HepG2 (cell line): Measurements from ENCODE around the gene HRC. TPM values are rescaled to one million over a fixed set of nuclear protein-coding genes. Genes with fewer than 3 reads are reported as not detected.

Experiments
- ATAC-seq: fragments of 200-7000 bp; cut with Tn5 transposase; 3 replicates; pipeline ENCODE4 v1.9.1; 2020; ENCODE audit warnings: mild to moderate bottlenecking, moderate library complexity
- BruUV-seq: library from RNA; stranded (reverse); fragments of 400-500 nt; replicated peaks from 2 replicates; lab custom pipeline; 2021; lab: Mats Ljungman, UMichigan
- CTCF ChIA-PET: fragments of 300-600 bp; formaldehyde crosslinking; extraction: SDS; loops from one replicate; lab custom pipeline; 2021; ENCODE audit warnings: low total read pairs, inconsistent platforms, low intra/inter-chr PET ratio; lab: Yijun Ruan, JAX
- POLR2A ChIA-PET: fragments of 350-600 bp; sonication (Branson Sonifier 250); formaldehyde crosslinking; loops from one replicate; lab custom pipeline; 2020; ENCODE audit warnings: antibody characterized with exemption, inconsistent platforms; lab: Yijun Ruan, JAX
- DNase-seq: peaks from one replicate; pipeline ENCODE4 v3.0.0-alpha.2; 2015; ENCODE audit warnings: low spot score
- FAIRE-seq: peaks from 3 replicates; lab custom pipeline; 2011; peaks lifted over from hg19 to GRCh38; lab: Jason Lieb, UNC
- H2AFZ ChIP-seq: one replicate; pipeline ENCODE4 v1.6.1; 2011; ENCODE audit warnings: low read length, inconsistent platforms
- H3K27ac ChIP-seq: fragments of 300-600 bp; 3 replicates; pipeline ENCODE4 v1.8.0; 2011; ENCODE audit warnings: mixed run types, mild to moderate bottlenecking, mixed read lengths, low read length, inconsistent platforms; ENCODE audit not compliant: insufficient read depth; ENCODE audit errors: extremely low read length
- H3K27me3 ChIP-seq, 2 experiments: fragments of 200-600 bp in 1 of 2; 2 replicates in 1 of 2; 3 replicates in 1 of 2; pipeline versions ENCODE4 v1.6.0 to v1.8.0; 2011; ENCODE audit warnings: low read length in 2 of 2, mild to moderate bottlenecking in 2 of 2, moderate library complexity in 2 of 2, inconsistent platforms in 1 of 2; ENCODE audit not compliant: insufficient read depth in 2 of 2, control insufficient read depth in 1 of 2
- H3K36me3 ChIP-seq, 2 experiments: fragments of 200-600 bp in 1 of 2; replicated peaks in 1 of 2; 2 replicates in 1 of 2; 3 replicates in 1 of 2; pipeline versions ENCODE4 v1.5.1 to v1.8.0; 2011; ENCODE audit warnings: low read length in 2 of 2, inconsistent platforms in 1 of 2; ENCODE audit not compliant: insufficient read depth in 2 of 2, control insufficient read depth in 1 of 2
- H3K4me1 ChIP-seq: 2 replicates; pipeline ENCODE4 v1.5.1; 2012; ENCODE audit warnings: low read length, inconsistent platforms; ENCODE audit not compliant: insufficient read depth
- H3K4me2 ChIP-seq: 2 replicates; pipeline ENCODE4 v1.6.0; 2011; ENCODE audit warnings: low read depth, low read length, inconsistent platforms
- H3K4me3 ChIP-seq, 3 experiments: fragments of 200-600 bp in 1 of 3; sonication (generic), shearing (Covaris generic) in 1 of 3; replicated peaks in 1 of 3; 2 replicates each; pipeline ENCODE4 v1.5.1; 2011 to 2016; ENCODE audit warnings: low read length in 3 of 3, inconsistent platforms in 2 of 3, low read depth in 2 of 3, mild to moderate bottlenecking in 2 of 3, control low read depth in 1 of 3, mixed read lengths in 1 of 3; ENCODE audit not compliant: insufficient read depth in 1 of 3
- H3K79me2 ChIP-seq: one replicate; pipeline ENCODE4 v1.6.1; 2011; ENCODE audit warnings: low read length, inconsistent platforms; ENCODE audit not compliant: insufficient read depth
- H3K9ac ChIP-seq: 2 replicates; pipeline ENCODE4 v1.6.0; 2011; ENCODE audit warnings: mild to moderate bottlenecking, low read depth, low read length, inconsistent platforms; ENCODE audit not compliant: insufficient read depth
- H3K9me3 ChIP-seq: 2 replicates; pipeline ENCODE4 v1.5.1; 2012; ENCODE audit warnings: mild to moderate bottlenecking, low read length
- H4K20me1 ChIP-seq: 2 replicates; pipeline ENCODE4 v1.6.0; 2011; ENCODE audit warnings: inconsistent platforms, mild to moderate bottlenecking, low read length, moderate library complexity; ENCODE audit not compliant: insufficient read depth
- ATF6 ChIP-seq: sonication (generic); formaldehyde crosslinking; conservative IDR thresholded peaks from 2 replicates; pipeline ENCODE4 v1.4.0; 2020; ENCODE audit warnings: missing genetic modification reagents
- FOXO4 ChIP-seq: sonication (generic); formaldehyde crosslinking; conservative IDR thresholded peaks from 2 replicates; pipeline ENCODE4 v1.8.1; 2023; ENCODE audit warnings: missing genetic modification reagents
- KDM1A ChIP-seq: IDR thresholded peaks from 2 replicates; pipeline ENCODE4 v1.6.1; 2016; ENCODE audit warnings: missing compliant biosample characterization
- KLF6 ChIP-seq: IDR thresholded peaks from 2 replicates; pipeline ENCODE4 v1.8.0; 2016; ENCODE audit warnings: missing biosample characterization, missing genetic modification reagents
- MYNN ChIP-seq: sonication (generic); formaldehyde crosslinking; IDR thresholded peaks from 2 replicates; pipeline ENCODE4 v1.4.0; 2020; ENCODE audit warnings: mild to moderate bottlenecking, low read depth, missing genetic modification reagents
- NRL ChIP-seq: sonication (generic); formaldehyde crosslinking; IDR thresholded peaks from 2 replicates; pipeline ENCODE4 v1.5.0; 2020; ENCODE audit warnings: missing genetic modification reagents, mild to moderate bottlenecking, moderate library complexity, borderline replicate concordance
- RBFOX2 ChIP-seq: fragments of 200-400 bp; formaldehyde crosslinking; IDR thresholded peaks from 2 replicates; pipeline ENCODE4 v1.6.1; 2017; ENCODE audit warnings: low read depth, mild to moderate bottlenecking, low read length
- SOX6 ChIP-seq, 2 experiments: fragments of 450-650 bp in 1 of 2; sonication (generic) in 1 of 2; formaldehyde crosslinking in 1 of 2; IDR thresholded peaks; 2 replicates each; pipeline versions ENCODE4 v1.4.0 to v1.6.1; 2017 to 2020; ENCODE audit warnings: antibody characterized with exemption in 1 of 2, mild to moderate bottlenecking in 1 of 2, missing genetic modification reagents in 1 of 2
- TCF12 ChIP-seq, 2 experiments: fragments of 450-650 bp in 1 of 2; sonication (generic) in 1 of 2; formaldehyde crosslinking in 1 of 2; IDR thresholded peaks; 2 replicates each; pipeline versions ENCODE4 v1.6.1 to v1.8.0; 2017 to 2022; ENCODE audit warnings: antibody characterized with exemption in 1 of 2, mild to moderate bottlenecking in 1 of 2, missing genetic modification reagents in 1 of 2, moderate library complexity in 1 of 2
- ZNF687 ChIP-seq: sonication (generic); formaldehyde crosslinking; IDR thresholded peaks from 2 replicates; pipeline ENCODE4 v1.5.1; 2020; ENCODE audit warnings: mild to moderate bottlenecking, missing genetic modification reagents, moderate library complexity
- ZNF749 ChIP-seq: sonication (generic); formaldehyde crosslinking; IDR thresholded peaks from 2 replicates; pipeline ENCODE4 v1.8.0; 2022; ENCODE audit warnings: mild to moderate bottlenecking, missing genetic modification reagents, moderate library complexity, borderline replicate concordance
- ZNF770 ChIP-seq: sonication (generic); formaldehyde crosslinking; IDR thresholded peaks from 2 replicates; pipeline ENCODE4 v1.5.0; 2020; ENCODE audit warnings: mild to moderate bottlenecking, missing genetic modification reagents
- WGBS: methylation state at CpG from one replicate; pipeline ENCODE4 v1.1.6; 2017; ENCODE audit warnings: low lambda C conversion rate; 5-methylcytosine and 5-hydroxymethylcytosine counted together
- in situ Hi-C: cut with HindIII; loops from 2 replicates; pipeline ENCODE4 v1.10.0; 2017; ENCODE audit warnings: low pct_unique_long_range_greater_than_20kb; ENCODE audit not compliant: extremely low pct_ligation_motif_present
- intact Hi-C: fragments of 100-400 bp; cut with micrococcal nuclease; formaldehyde crosslinking; loops from one replicate; pipeline ENCODE4 v1.10.0; 2022; ENCODE audit not compliant: unreplicated experiment
- polyA plus RNA-seq, 8 experiments: library from polyadenylated mRNA; depleted of rRNA in 3 of 8; stranded (reverse) in 7 of 8; unstranded in 1 of 8; fragments of >200 nt; fragmentation: Illumina TruSeq in 4 of 8; extraction: Trizol in 4 of 8; gene quantifications; 2 replicates each; pipeline versions ENCODE4 v1.2.1 to v1.2.3, GENCODE V29; 2011 to 2016; ENCODE audit warnings: low read depth in 4 of 8, missing spikeins in 1 of 8, mixed read lengths in 1 of 8; ENCODE audit not compliant: insufficient read depth in 1 of 8
- total RNA-seq, 5 experiments: library from RNA; depleted of rRNA; stranded (reverse); fragments of >200 nt; fragmentation: Illumina TruSeq; extraction: Trizol; gene quantifications; 2 replicates each; pipeline ENCODE4 v1.2.3, GENCODE V29; 2016; ENCODE audit warnings: low read depth in 1 of 5

The HRC gene
- total and polyA plus RNA-seq, 2 of the 13 experiments (the other 11 are each of a cell fraction or from before 2014, with no cell fraction given): 3.6 to 15.4 TPM

DNA sequence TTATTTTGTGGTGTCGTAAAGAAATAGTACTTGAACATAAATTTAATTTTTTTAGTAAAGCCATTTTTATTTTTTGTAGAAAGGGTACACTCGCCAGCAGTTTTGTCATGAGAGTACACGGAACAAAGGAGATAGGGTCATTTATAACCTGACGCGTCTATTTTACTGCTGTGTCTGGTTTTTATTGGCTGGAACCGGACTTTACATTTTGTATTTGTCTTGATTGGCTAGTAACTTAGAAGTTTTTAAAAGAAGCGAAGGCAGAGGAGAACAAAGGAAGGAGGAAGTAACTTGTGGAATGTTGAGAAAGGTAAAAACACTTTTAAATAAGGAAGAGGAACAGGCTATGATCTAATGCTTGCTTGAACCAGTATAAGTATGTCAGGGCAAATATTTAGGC, 45.8 kb upstream of the HRC start (continued):
- TF ChIP-seq ATF6: no peak
- no peak for TF ChIP-seq NRL (CRISPR knock-in tag)
- no peak for TF ChIP-seq KLF6 (CRISPR knock-in tag)
- no peak for TF ChIP-seq RBFOX2

DNA sequence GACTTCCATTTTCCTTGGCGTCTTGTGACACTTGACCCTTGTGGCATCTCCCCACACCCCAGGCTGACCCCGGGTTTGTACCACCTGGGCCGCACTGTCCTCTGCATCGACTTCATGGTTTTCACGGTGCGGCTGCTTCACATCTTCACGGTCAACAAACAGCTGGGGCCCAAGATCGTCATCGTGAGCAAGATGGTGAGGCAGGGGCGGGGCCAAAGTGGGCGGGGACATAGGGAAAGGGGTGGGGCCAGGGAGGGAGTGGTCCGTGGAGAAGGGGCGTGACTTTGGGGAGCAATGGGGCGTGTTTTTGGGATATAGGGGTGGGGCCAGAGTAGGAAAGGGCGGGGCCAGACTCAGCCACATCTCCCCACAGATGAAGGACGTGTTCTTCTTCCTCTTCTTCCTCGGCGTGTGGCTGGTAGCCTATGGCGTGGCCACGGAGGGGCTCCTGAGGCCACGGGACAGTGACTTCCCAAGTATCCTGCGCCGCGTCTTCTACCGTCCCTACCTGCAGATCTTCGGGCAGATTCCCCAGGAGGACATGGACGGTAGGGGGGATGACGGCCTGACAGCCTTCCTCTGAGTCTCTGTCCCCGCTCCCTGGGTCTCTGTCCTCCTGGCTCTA, 45.2 kb upstream of the HRC start:
- Histone ChIP-seq H3K27ac (no peak overlapping the region), H3K27me3 (no peaks in the 10 kb centered on the region; a peak in 1 of 5 replicates), H3K79me2 (no peaks in the 10 kb centered on the region), H3K9me3 (no peaks in the 10 kb centered on the region), H3K4me2 (no peak overlapping the region), H4K20me1 (no peaks in the 10 kb centered on the region), H3K4me3 (no peak overlapping the region), H2AFZ (no peak overlapping the region), H3K36me3 (no peaks in the 10 kb centered on the region), H3K9ac (no peak overlapping the region), H3K4me1 (peaks cover 13% of the 10 kb centered on the region)
- ATAC-seq (no peak), FAIRE-seq (no peak), DNase-seq (no peak)
- BruUV-seq: no TSS peak
- 86% methylated on average over 20 of the region's 29 CpGs for WGBS
- ChIA-PET CTCF (no interaction called here), POLR2A (no interaction called here)
- in situ Hi-C loops (no loop called here), intact Hi-C loops (loop anchor here (10.0 kb wide), 1 partner anchor 46 kb away; the partner anchor contains the start of genes HRC and TRPM4)
- TF ChIP-seq KDM1A (CRISPR knock-in tag): no peak
- TF ChIP-seq ZNF770 (CRISPR knock-in tag): no peak
- no peak for TF ChIP-seq MYNN (CRISPR knock-in tag)
- TF ChIP-seq ZNF749 (CRISPR knock-in tag): no peak
- no peak for TF ChIP-seq TCF12 (IDR thresholded peaks at IDR 0.05)
- no peak for TF ChIP-seq TCF12 (CRISPR knock-in tag; IDR thresholded peaks at IDR 0.05)
- TF ChIP-seq ZNF687 (CRISPR knock-in tag): no peak
- TF ChIP-seq SOX6 (IDR thresholded peaks at IDR 0.05): no peak
- no peak for TF ChIP-seq SOX6 (CRISPR knock-in tag; IDR thresholded peaks at IDR 0.05)
- no peak for TF ChIP-seq FOXO4
